ENCODE data around the gene TCP1. TPM values are rescaled to one million over a fixed set of nuclear protein-coding genes. Genes with fewer than 3 reads are reported as not detected.

TCP1 gene
- total and polyA plus RNA-seq, 2 donors (not counting 3 experiments of a cell fraction or from before 2014, with no cell fraction given): 168 to 302 TPM

DNA sequence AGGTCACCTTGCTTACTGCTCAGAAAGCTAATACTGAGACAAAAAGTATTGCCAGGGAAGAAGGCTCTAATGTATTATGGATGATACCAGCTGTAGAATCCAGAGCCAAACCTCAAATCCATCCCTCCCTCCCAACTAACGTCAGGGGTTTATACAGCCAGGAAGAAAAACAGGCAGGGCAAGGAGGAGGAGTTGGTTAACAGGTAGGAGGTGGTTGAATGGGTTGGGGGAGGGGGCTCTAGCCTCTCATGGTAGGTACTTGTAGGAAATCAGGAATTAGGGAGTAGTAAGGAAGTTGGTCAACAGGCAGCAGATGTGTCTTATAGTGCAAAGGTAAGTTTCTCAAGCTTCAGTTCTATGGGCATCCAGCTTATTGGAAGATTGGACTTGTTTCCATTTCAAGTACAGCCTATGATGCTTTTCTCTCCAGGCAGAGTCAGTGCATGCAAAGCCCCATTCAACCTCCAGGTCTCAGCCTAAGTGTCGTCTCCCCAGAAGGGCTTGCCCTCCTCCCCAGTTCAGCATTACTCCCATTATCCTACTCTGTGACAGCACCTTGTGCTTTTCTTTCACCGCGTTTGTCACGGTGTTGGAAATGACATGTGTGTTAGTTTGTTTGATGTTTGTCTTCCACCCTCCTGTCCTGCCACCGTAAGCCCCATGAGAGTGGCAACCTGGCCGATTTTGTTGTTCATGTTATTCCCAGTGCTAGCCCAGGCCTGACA is 48.8 kb upstream of the TCP1 start:
- H3K36me3 ChIP-seq (ENCODE audit: control insufficient read depth in 2 of 2, extremely low read depth in 1 of 2, insufficient read depth in 2 of 2, low read length in 2 of 2): no peaks in the 10 kb centered on the region
- H4K20me1 ChIP-seq (replicated peaks; ENCODE audit: control insufficient read depth, extremely low read depth, insufficient read depth, low read length): no peaks in the 10 kb centered on the region
- intact Hi-C loops (cut with micrococcal nuclease): no loop called here
- H3K4me2 ChIP-seq (ENCODE audit: insufficient read depth, low read length): no peak overlapping the region
- no peak for FAIRE-seq
- POLR2A ChIA-PET: no interaction called here
- no peaks in the 10 kb centered on the region for H3K9me1 ChIP-seq (replicated peaks; ENCODE audit: control insufficient read depth, extremely low read depth, insufficient read depth, low read length)
- BruUV-seq (replicated peaks): no TSS peak
- H3K27ac ChIP-seq (ENCODE audit: insufficient read depth, low read depth, low read length): no peak overlapping the region
- no peaks in the 10 kb centered on the region for H3K4me1 ChIP-seq (ENCODE audit: control insufficient read depth, extremely low read depth, insufficient read depth, low read length)
- TF ChIP-seq, protein P1, sequence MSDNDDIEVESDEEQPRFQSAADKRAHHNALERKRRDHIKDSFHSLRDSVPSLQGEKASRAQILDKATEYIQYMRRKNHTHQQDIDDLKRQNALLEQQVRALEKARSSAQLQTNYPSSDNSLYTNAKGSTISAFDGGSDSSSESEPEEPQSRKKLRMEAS (IDR thresholded peaks at IDR 0.05; ENCODE audit: insufficient read depth, insufficient read length): no peak
- TF ChIP-seq EZH2 (IDR thresholded peaks at IDR 0.05; ENCODE audit: borderline replicate concordance, low read depth, low read length, severe bottlenecking) (no peak), FOS (IDR thresholded peaks at IDR 0.05; ENCODE audit: borderline replicate concordance, insufficient read depth, low read length) (no peak), POLR2A (IDR thresholded peaks at IDR 0.05; ENCODE audit: low read depth, low read length) (no peak), MYC (IDR thresholded peaks at IDR 0.05; ENCODE audit: low read depth, low read length) (no peak), JUN (IDR thresholded peaks at IDR 0.05; ENCODE audit: borderline replicate concordance, insufficient read depth, insufficient read length, low read depth) (no peak), POLR2AphosphoS5 (IDR thresholded peaks at IDR 0.05; ENCODE audit: insufficient read depth, low read depth, low read length) (no peak), GATA2 (IDR thresholded peaks at IDR 0.05; ENCODE audit: insufficient read depth, insufficient read length, low read depth, low read length) (no peak)
- TF ChIP-seq, protein P2, sequence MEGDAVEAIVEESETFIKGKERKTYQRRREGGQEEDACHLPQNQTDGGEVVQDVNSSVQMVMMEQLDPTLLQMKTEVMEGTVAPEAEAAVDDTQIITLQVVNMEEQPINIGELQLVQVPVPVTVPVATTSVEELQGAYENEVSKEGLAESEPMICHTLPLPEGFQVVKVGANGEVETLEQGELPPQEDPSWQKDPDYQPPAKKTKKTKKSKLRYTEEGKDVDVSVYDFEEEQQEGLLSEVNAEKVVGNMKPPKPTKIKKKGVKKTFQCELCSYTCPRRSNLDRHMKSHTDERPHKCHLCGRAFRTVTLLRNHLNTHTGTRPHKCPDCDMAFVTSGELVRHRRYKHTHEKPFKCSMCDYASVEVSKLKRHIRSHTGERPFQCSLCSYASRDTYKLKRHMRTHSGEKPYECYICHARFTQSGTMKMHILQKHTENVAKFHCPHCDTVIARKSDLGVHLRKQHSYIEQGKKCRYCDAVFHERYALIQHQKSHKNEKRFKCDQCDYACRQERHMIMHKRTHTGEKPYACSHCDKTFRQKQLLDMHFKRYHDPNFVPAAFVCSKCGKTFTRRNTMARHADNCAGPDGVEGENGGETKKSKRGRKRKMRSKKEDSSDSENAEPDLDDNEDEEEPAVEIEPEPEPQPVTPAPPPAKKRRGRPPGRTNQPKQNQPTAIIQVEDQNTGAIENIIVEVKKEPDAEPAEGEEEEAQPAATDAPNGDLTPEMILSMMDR (IDR thresholded peaks at IDR 0.05; ENCODE audit: extremely low read depth in 1 of 2, insufficient read depth in 1 of 2, low read depth in 1 of 2, low read length in 2 of 2): no peak
- no peak overlapping the region for H2AFZ ChIP-seq (ENCODE audit: low read depth, low read length)
- H3K79me2 ChIP-seq (ENCODE audit: control insufficient read depth, insufficient read depth, low read length): no peaks in the 10 kb centered on the region
- H3K27me3 ChIP-seq (ENCODE audit: control insufficient read depth in 2 of 2, insufficient read depth in 2 of 2, low read length in 2 of 2): no peaks in the 10 kb centered on the region
- dilution Hi-C loops (cut with MboI; ENCODE audit: extremely low pct_ligation_motif_present, low sequenced_read_pairs): no loop called here
- H3K4me3 ChIP-seq (replicated peaks in 1 of 3; ENCODE audit: insufficient read depth in 1 of 3, low read depth in 1 of 3, low read length in 3 of 3): no peak overlapping the region
- DNase-seq (ENCODE audit: low read depth, low spot score): no peak
- no peaks in the 10 kb centered on the region for H3K9me3 ChIP-seq (replicated peaks; ENCODE audit: control insufficient read depth, insufficient read depth, low read length)
- CTCF ChIA-PET: no interaction called here
- H3K9ac ChIP-seq (replicated peaks; ENCODE audit: extremely low read depth, insufficient read depth, low read length): no peak overlapping the region
